NCI-H1417 treated with DMSO at 0.1 percent for 48 hours (cell line): ENCODE measurements around the gene CIDEA.

Source experiments
- DNase-seq: peaks from one replicate; lab custom pipeline; 2025; lab: John Stamatoyannopoulos, UW

CIDEA gene

GRCh38 chr18:12318857-12319256 lies 64.7 kb downstream of the CIDEA start:
- DNase-seq: no peak

GRCh38 chr18:12321333-12321732 lies 67.2 kb downstream of the CIDEA start:
- DNase-seq: no peak

GRCh38 chr18:12324991-12325725 lies 71.0 kb downstream of the CIDEA start:
- DNase-seq: no peak

GRCh38 chr18:12325726-12326245 lies 71.6 kb downstream of the CIDEA start:
- no peak for DNase-seq

GRCh38 chr18:12326711-12327460 lies 72.7 kb downstream of the CIDEA start:
- DNase-seq: no peak
